GM12874 (cell line): ENCODE measurements around the gene FABP1.

Experiments
- CTCF ChIP-seq: IDR thresholded peaks from 2 replicates; pipeline ENCODE4 v1.5.1; 2011; ENCODE audit warnings: low read depth, mild to moderate bottlenecking, control low read depth, low read length, moderate library complexity; ENCODE audit not compliant: insufficient read depth

FABP1 gene

GRCh38 chr2:88077080-88077479 lies 50.8 kb downstream of the FABP1 start:
- TF ChIP-seq CTCF, result no peak

GRCh38 chr2:88074854-88075292 lies 53.0 kb downstream of the FABP1 start:
- no peak for TF ChIP-seq CTCF

- TF ChIP-seq CTCF, result no peak
Observed at GRCh38 chr2:88074150-88074549, 53.7 kb downstream of the FABP1 start.
